OCI-M2 (cell line): Measurements from ENCODE around the gene ANAPC10.
"Not testable (repeated sequence)": the region's sequence is repeated elsewhere in the genome, so short reads cannot be mapped to it uniquely, and the experiment has no call there.

Experiments
- DNase-seq: peaks from one replicate; lab custom pipeline; 2025; ENCODE audit not compliant: unreplicated experiment; lab: John Stamatoyannopoulos, UW

ANAPC10 gene

GRCh38 chr4:145010315-145010714 lies 87.7 kb downstream of the ANAPC10 start:
- DNase-seq, result not testable (repeated sequence)

DNA sequence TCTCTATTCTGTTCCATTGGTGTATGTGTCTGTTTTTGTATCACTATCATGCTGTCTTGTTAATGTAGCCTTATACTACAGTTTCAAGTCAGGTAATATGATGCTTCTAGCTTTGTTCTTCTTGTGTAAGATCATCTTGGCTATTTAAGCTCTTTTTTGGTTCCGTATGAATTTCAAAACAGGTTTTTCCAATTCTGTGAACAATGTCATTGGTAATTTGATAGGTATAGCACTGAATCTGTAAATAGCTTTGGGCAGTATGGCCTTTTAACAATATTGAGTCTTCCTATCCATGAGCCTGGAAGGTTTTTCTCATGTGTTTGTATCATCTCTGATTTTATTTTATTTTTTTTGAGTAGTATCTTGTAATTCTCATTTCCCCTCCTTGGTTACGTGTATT lies 94.3 kb downstream of the ANAPC10 start:
- DNase-seq, result no peak

GRCh38 chr4:145001635-145002034 lies 96.4 kb downstream of the ANAPC10 start:
- DNase-seq, result no peak

DNA sequence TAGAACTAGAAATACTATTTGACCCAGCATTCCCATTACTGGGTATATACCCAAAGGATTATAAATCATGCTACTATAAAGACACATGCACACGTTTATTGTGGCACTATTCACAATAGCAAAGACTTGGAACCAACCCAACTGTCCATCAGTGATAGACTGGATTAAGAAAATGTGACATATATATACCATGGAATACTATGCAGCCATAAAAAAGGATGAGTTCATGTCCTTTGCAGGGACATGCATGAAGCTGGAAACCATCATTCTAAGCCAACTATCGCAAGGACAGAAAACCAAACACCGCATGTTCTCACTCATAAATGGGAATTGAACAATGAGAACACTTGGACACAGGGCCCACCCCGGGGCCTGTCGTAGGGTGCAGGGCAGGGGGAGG lies 97.3 kb downstream of the ANAPC10 start:
- not testable (repeated sequence) for DNase-seq

- no peak for DNase-seq
These were observed 108.7 kb downstream of the ANAPC10 start for GRCh38 chr4:144989306-144989705.

- DNase-seq, result no peak
These were observed 112.5 kb downstream of the ANAPC10 start for GRCh38 chr4:144985531-144985930.

GRCh38 chr4:144985014-144985413 lies 113.0 kb downstream of the ANAPC10 start:
- no peak for DNase-seq

GRCh38 chr4:144984241-144984640 lies 113.8 kb downstream of the ANAPC10 start:
- no peak for DNase-seq

DNA sequence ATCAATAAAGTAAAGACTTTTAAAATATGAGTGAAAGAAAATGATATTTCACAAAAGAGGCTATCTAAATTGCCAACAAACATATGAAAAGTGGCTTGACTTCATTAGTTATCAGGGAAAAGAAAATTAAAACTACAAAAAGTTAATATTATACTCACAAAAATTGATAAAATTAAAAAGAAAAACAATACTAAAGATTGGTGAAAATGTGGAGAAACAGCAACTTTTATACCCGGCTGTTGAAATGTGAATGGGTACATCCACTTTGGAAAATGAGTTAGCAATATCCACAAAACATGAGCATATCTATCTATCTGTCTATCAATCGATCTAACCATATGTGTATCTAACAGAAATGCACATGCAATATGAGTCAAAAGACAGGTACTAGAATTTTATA lies 122.3 kb downstream of the ANAPC10 start:
- no peak for DNase-seq

DNA sequence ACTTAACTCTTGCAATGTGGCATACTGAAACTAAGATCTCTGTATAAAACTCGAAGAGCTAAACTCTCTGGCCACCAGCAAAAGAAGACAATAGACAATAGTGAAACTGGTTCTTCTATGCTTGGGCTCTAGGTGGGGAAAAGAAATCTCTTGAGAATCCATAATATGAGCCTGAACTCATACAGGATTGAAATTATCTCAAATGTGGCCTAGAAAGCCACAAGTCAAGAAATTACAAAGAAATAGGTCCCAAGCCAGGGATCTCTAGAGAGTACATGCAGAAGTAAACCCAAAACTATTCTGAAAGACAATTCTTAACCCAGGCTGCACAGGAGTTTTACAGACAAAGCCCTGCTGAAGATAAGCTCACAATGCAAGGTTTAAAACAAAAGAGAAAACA lies 127.4 kb downstream of the ANAPC10 start:
- no peak for DNase-seq

DNA sequence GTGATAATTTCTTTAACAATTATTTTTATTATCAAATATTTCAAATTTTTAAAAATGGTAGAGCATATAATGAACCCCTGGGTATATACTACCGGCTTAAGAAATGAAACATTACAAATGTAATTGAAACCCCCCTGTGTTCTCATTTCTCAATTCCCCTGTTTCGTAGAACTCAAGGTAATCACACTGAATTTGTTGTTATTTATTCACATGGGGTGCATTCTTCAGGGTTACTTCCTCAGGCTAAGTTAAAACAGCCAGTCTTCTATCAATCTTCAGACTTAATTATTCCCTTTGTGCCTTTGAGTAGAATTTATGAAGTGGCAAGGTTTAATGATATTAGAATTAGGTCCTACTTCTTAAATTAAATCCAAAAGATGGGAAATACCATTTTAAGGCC lies 128.2 kb downstream of the ANAPC10 start:
- DNase-seq, result no peak

- no peak for DNase-seq
These were observed 129.4 kb downstream of the ANAPC10 start for GRCh38 chr4:144968606-144969005.

- no peak for DNase-seq
These were observed 130.8 kb downstream of the ANAPC10 start for GRCh38 chr4:144967161-144967560.

DNA sequence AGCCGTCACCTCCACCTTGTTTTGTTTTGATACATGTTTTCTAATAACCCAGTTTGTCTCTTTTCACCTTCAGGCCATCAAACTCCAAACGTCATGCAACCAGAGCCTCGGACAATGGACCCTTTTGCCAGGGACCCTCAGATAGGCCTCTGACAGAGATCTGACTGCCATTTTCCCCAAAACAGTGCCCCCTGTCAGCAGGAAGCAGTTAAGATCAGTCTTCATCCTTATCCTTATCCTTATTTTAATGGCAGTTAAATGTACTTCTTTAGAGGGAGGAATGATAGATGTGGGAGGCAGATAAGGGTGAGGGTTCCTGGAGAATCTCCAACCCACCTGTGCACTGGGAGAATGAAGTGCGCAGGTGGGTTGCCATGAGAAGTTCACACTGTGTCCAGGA lies 135.7 kb downstream of the ANAPC10 start:
- no peak for DNase-seq

DNA sequence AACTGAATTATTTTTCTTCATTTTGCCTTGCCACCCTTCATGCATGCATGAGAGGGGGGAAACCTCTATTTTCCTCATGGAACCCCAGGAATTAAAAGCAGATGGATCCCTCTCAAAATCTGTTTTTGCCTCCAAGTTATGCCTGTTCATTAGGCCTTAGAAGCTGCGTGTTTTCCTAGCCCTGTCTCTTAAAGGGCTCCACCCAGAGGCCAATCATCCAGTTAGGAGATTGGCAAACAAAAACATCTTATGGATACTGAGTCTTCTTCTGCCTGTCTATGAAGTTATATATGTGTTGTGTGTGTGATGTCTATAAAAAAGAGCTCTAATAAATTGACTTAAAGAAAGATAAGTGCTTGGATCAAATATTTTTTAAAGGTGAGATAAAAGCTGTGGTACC lies 142.9 kb downstream of the ANAPC10 start:
- DNase-seq, result no peak

DNA sequence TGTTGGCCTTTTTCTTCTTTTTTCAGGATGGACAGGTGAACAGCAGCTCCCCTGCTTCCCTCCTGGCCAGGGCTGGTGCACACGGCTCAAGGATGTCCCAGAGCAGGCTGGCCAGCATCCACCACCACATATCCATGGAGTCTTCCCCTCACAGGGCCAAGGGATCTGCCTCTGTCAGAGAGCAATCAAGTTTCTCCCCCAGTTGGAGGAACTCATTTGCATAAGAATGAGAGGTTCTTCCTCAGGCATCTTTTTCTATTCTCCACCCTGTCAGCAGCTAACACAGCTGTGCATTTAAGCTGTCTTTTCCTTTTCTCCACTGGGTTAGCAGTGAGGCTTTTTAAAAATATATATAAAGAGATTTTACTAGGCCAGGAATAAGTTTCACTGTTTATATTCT lies 143.8 kb downstream of the ANAPC10 start:
- DNase-seq, result no peak

DNA sequence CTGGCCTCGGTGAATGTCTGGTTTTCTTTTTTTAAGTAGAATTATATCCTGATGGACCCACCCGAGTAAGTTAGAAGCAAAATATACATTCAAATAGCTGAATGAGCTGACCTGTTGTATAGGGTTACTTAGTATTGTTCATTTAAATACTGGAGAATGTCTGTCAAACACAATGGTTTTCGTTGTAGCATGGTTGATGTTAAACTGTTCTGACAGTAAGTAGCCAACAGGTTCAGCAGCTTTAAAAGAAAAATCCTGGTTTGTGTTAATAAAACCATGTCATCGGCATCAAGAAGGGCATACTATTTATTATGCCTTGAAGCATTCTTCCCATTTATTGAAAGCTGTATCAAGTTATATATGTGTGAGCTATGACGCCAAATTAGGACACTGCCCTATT lies 149.6 kb downstream of the ANAPC10 start:
- DNase-seq, result no peak

DNA sequence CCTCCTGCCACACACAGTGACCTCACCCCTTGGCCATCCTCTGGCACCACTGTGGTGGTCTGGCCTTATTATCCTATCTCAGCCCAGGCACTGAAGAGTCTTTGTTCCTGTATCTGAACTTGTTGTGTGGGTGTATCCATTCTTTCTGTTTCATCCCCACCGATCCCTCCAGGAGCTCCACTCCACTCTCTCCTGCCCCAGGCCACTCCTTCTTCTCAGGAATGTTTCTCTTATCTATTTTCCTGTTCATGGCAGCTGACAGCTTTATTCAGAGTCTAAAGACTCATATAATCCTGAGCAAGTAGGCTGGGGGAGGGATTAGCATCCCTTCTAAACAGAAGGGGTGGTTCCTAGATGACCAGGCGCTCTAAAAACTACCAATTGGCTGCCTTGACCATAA lies 150.0 kb downstream of the ANAPC10 start:
- no peak for DNase-seq
